Choroid plexus epithelial cell (primary cell): ENCODE measurements around the gene PPP1R13L.

Source experiments
- DNase-seq: peaks from one replicate; pipeline ENCODE4 v3.0.0-alpha.2; 2010; ENCODE audit warnings: low read depth
- H3K4me3 ChIP-seq: 2 replicates; pipeline ENCODE4 v1.5.1; 2011; ENCODE audit warnings: low read depth, mild to moderate bottlenecking, control low read depth, low read length, moderate library complexity
- TF ChIP-seq, protein P1 (sequence below): conservative IDR thresholded peaks from 2 replicates; pipeline ENCODE4 v1.5.1; 2011; ENCODE audit warnings: low read depth, mild to moderate bottlenecking, control low read depth, inconsistent platforms, low read length, moderate library complexity

The PPP1R13L gene

DNA sequence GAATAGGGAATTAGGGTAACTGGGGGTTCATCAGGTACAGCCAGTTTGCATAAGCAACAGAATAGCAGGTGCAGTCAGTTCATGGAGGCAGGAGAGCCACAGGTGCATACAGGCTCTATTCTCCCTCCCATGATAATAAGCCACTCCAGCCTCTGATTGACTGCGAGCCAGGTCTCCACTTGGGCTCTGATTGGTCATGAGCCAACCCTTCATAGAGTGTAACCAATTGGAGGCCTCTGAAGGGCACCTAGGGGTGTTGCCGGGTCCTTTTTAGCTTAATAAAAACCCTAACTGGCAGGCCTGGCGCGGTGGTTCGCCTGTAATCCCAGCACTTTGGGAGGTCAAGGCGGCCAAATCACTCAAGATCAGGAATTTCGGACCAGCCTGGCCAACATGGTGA is 73.5 kb downstream of the PPP1R13L start:
- DNase-seq, result no peak
- TF ChIP-seq, protein P1, sequence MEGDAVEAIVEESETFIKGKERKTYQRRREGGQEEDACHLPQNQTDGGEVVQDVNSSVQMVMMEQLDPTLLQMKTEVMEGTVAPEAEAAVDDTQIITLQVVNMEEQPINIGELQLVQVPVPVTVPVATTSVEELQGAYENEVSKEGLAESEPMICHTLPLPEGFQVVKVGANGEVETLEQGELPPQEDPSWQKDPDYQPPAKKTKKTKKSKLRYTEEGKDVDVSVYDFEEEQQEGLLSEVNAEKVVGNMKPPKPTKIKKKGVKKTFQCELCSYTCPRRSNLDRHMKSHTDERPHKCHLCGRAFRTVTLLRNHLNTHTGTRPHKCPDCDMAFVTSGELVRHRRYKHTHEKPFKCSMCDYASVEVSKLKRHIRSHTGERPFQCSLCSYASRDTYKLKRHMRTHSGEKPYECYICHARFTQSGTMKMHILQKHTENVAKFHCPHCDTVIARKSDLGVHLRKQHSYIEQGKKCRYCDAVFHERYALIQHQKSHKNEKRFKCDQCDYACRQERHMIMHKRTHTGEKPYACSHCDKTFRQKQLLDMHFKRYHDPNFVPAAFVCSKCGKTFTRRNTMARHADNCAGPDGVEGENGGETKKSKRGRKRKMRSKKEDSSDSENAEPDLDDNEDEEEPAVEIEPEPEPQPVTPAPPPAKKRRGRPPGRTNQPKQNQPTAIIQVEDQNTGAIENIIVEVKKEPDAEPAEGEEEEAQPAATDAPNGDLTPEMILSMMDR, result no peak
- H3K4me3 ChIP-seq, result no peak overlapping the region
